ENCODE measurements around the gene TEDC2. TPM values are rescaled to one million over a fixed set of nuclear protein-coding genes. Genes with fewer than 3 reads are reported as not detected.

The TEDC2 gene
- total RNA-seq, 4 donors from 2014 or later, result 1.1 to 12.3 (median 4.4) TPM

DNA sequence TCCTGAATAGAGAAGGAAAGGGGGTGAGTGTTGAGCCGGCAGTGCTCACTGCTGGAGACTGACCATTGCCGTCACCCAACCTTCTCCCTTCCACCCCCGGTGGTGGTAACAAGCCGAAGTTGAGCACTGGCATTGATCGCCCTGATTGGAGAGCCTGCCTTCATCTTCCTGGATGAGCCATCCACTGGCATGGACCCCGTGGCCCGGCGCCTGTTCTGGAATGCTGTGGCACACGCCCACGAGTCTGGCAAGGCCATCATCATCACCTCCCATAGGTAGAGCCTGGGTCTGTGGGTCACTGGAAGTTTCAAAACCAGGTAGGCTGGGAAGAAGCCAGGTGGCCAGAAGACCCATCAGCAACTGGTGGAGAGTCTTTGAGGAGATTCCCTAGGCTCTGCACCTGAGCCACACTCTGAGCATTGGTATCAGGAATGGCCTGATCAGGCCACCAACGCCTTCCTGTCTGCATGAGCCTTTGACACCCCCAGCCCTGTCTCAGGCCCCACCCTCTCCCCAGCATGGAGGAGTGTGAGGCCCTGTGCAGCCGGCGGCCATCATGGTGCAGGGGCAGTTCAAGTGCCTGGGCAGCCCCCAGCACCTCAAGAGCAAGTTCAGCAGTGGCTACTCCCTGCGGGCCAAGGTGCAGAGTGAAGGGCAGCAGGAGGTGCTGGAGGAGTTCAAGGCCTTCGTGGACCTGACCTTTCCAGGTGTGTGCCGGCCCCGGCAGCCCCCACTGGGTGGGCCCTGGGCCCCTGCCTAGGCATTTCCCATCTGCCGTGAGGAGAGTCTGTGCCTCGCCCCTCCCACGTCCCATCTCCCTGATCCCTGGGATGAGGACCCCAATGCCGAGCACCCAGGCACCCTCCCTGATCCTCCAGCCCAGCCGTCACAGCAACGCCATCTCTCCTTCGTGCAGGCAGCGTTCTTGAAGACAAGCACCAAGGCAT lies 35.6 kb upstream of the TEDC2 start:
- no peak for TF ChIP-seq CTCF (IDR thresholded peaks at IDR 0.05)
- no peak for TF ChIP-seq POLR2A (IDR thresholded peaks at IDR 0.05)
- Histone ChIP-seq H3K4me3 (no peak overlapping the region), H3K4me1 (peaks cover 0 to 9% (median 5%) of the 10 kb centered on the region in 3 donors), H3K36me3 (no peaks in the 10 kb centered on the region), H3K27me3 (peaks cover 0 to 5% (median 0%) of the 10 kb centered on the region in 4 donors), H3K27ac (no peak overlapping the region), H3K9me3 (no peaks in the 10 kb centered on the region)
- intact Hi-C loops (cut with DNase I), result loop anchor here (10.0 kb wide), 2 partner anchors 70 to 80 kb away; partner anchors contain the start of gene ABCA3
- no peak for DNase-seq
- 82 to 88% methylated on average over 14 to 18 of the region's 25 CpGs for WGBS, 2 donors

- intact Hi-C loops (cut with DNase I), result loop anchor here (10.0 kb wide), 2 partner anchors 70 to 80 kb away; partner anchors contain the start of gene ABCA3
- Histone ChIP-seq H3K27ac (no peak overlapping the region), H3K4me1 (peaks cover 4 to 15% (median 9%) of the 10 kb centered on the region in 3 donors), H3K9me3 (no peaks in the 10 kb centered on the region), H3K27me3 (peaks cover 0 to 5% (median 0%) of the 10 kb centered on the region in 4 donors), H3K36me3 (no peaks in the 10 kb centered on the region), H3K4me3 (no peak overlapping the region)
- 82 to 83% methylated on average over 7 to 9 of the region's 9 CpGs for WGBS, 2 donors
- no peak for TF ChIP-seq CTCF (IDR thresholded peaks at IDR 0.05)
- TF ChIP-seq POLR2A (IDR thresholded peaks at IDR 0.05), result no peak
- no peak for DNase-seq
These were observed 34.8 kb upstream of the TEDC2 start for GRCh38 chr16:2425008-2425518.

GRCh38 chr16:2425825-2426430 lies 34.0 kb upstream of the TEDC2 start:
- DNase-seq, result no peak
- Histone ChIP-seq H3K9me3 (no peaks in the 10 kb centered on the region), H3K27me3 (peaks cover 0 to 2% (median 0%) of the 10 kb centered on the region in 4 donors), H3K4me3 (no peak overlapping the region), H3K4me1 (peaks cover 9 to 24% (median 13%) of the 10 kb centered on the region in 3 donors), H3K27ac (no peak overlapping the region), H3K36me3 (no peaks in the 10 kb centered on the region)
- intact Hi-C loops (cut with DNase I), result loop anchor here (10.0 kb wide), 2 partner anchors 69 to 81 kb away; partner anchors contain the start of gene ABCA3
- 80% methylated on average over 7 of the region's 13 CpGs; no CpG with 5 or more reads in 1 of the 2 donors for WGBS, 2 donors
- TF ChIP-seq CTCF (IDR thresholded peaks at IDR 0.05), result no peak
- no peak for TF ChIP-seq POLR2A (IDR thresholded peaks at IDR 0.05)

DNA sequence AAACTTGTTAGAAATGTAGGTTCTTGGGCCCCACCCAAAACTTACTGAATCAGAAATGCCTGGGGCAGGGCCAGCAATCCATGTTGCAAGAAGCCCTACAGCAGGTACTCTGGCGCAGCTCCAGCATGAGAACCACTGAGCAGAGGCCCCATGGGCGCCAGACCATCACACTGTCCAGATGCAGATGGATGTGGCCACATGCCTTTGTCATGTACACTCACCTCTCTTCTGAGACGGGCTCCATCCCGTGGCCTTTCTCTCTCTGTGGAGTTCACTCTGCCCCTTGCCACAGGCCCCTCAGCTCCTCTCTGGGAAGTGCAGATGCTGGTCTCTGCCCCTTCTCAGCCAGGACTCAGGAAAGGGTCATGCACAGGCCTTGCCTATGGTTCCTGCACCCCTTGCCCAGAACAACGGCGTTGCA lies 33.0 kb upstream of the TEDC2 start:
- no peak for TF ChIP-seq POLR2A (IDR thresholded peaks at IDR 0.05)
- TF ChIP-seq CTCF (IDR thresholded peaks at IDR 0.05), result no peak
- H3K4me3 ChIP-seq, result no peak overlapping the region
- no peak overlapping the region for H3K27ac ChIP-seq
- H3K27me3 ChIP-seq, result no peaks in the 10 kb centered on the region
- peaks cover 0 to 6% (median 0%) of the 10 kb centered on the region in 3 donors for H3K36me3 ChIP-seq
- WGBS, 2 donors, result 95 to 96% methylated on average over 3 to 5 of the region's 6 CpGs
- DNase-seq, result no peak
- intact Hi-C loops (cut with DNase I), result loop anchor here (10.0 kb wide), 2 partner anchors 68 to 82 kb away; partner anchors contain the start of gene ABCA3
- no peaks in the 10 kb centered on the region for H3K9me3 ChIP-seq
- peaks cover 9 to 29% (median 13%) of the 10 kb centered on the region in 3 donors for H3K4me1 ChIP-seq
